Stomach (tissue), 9 donors: ENCODE measurements around the gene MAGI2. TPM values are rescaled to one million over a fixed set of nuclear protein-coding genes. Genes with fewer than 3 reads are reported as not detected.

ENCODE experiments used
- DNase-seq, 2 donors: peaks; one replicate each; pipeline versions ENCODE4 v3.0.0 to v3.0.0-alpha.2; 2013 to 2019
- H3K27ac ChIP-seq, 5 donors: fragments of 200-600 bp in 4 of 5; sonication (generic) in 4 of 5; one replicate each; pipeline ENCODE4 v1.5.1; 2013 to 2019; ENCODE audit warnings: mild to moderate bottlenecking in 1 of 5, moderate library complexity in 1 of 5
- H3K27me3 ChIP-seq, 3 donors: fragments of 200-600 bp; sonication (generic); one replicate each; pipeline ENCODE4 v1.5.1; 2017 to 2019; ENCODE audit warnings: mixed run types in 1 of 3
- H3K36me3 ChIP-seq, 4 donors: fragments of 200-600 bp; sonication (generic); 1 replicate in 3 of 4; 2 replicates in 1 of 4; pipeline ENCODE4 v1.5.1; 2016 to 2019
- H3K4me1 ChIP-seq, 4 donors: fragments of 200-600 bp; sonication (generic); one replicate each; pipeline ENCODE4 v1.5.1; 2016 to 2019
- H3K4me3 ChIP-seq, 4 donors: fragments of 200-600 bp; sonication (generic) in 3 of 4; one replicate each; pipeline ENCODE4 v1.5.1; 2016 to 2019; ENCODE audit warnings: mild to moderate bottlenecking in 1 of 4
- H3K9me3 ChIP-seq, 4 donors: fragments of 200-600 bp; sonication (generic); one replicate each; pipeline ENCODE4 v1.5.1; 2016 to 2019
- EP300 ChIP-seq: sonication (generic); formaldehyde crosslinking; IDR thresholded peaks from one replicate; pipeline ENCODE4 v1.6.1; 2017; ENCODE audit warnings: antibody characterized with exemption
- POLR2A ChIP-seq, 4 donors: fragments of 450-650 bp; IDR thresholded peaks; one replicate each; pipeline ENCODE4 v1.6.1; 2016; ENCODE audit warnings: antibody characterized with exemption in 4 of 4, control low read depth in 2 of 4, mild to moderate bottlenecking in 1 of 4, moderate library complexity in 1 of 4
- POLR2AphosphoS5 ChIP-seq, 3 donors: sonication (generic); formaldehyde crosslinking; IDR thresholded peaks; one replicate each; pipeline ENCODE4 v1.6.1; 2016; ENCODE audit warnings: antibody characterized with exemption in 3 of 3
- WGBS, 5 donors: extraction: QIAGEN DNeasy Blood & Tissue Kit in 3 of 5; methylation state at CpG; one replicate each; pipeline versions ENCODE4 v1.1.5 to v1.1.7; 2013 to 2018; 5-methylcytosine and 5-hydroxymethylcytosine counted together
- intact Hi-C: fragments of 100-400 bp; cut with DNase I; formaldehyde crosslinking; loops from one replicate; pipeline ENCODE4 v1.15.1; 2023; ENCODE audit warnings: low total_unique reads
- polyA plus RNA-seq, 3 donors: library from polyadenylated mRNA; stranded (reverse); fragments of 200-250 nt; gene quantifications; one replicate each; pipeline ENCODE4 v1.2.3, GENCODE V29; 2013
- total RNA-seq, 5 donors: library from RNA; depleted of rRNA; stranded (reverse); fragments of >200 nt; gene quantifications; one replicate each; pipeline versions ENCODE4 v1.1.0 to v1.2.3, GENCODE V29; 2014 to 2016
- TF ChIP-seq, protein P1 (sequence below), 7 experiments: fragments of 450-650 bp in 4 of 7; fragments of 200-600 bp in 3 of 7; sonication (generic) in 3 of 7; IDR thresholded peaks; one replicate each; pipeline ENCODE4 v1.5.1; 2016 to 2019; ENCODE audit warnings: antibody characterized with exemption in 7 of 7, control low read depth in 2 of 7, mild to moderate bottlenecking in 1 of 7
- donor health status: healthy with polysubstance abuse.
- donor health status: Bipolar disorder and iron deficiency.
- donor health status: healthy.

Gene MAGI2
- total and polyA plus RNA-seq, 8 donors, result 0.92 to 53.9 (median 5.8) TPM

DNA sequence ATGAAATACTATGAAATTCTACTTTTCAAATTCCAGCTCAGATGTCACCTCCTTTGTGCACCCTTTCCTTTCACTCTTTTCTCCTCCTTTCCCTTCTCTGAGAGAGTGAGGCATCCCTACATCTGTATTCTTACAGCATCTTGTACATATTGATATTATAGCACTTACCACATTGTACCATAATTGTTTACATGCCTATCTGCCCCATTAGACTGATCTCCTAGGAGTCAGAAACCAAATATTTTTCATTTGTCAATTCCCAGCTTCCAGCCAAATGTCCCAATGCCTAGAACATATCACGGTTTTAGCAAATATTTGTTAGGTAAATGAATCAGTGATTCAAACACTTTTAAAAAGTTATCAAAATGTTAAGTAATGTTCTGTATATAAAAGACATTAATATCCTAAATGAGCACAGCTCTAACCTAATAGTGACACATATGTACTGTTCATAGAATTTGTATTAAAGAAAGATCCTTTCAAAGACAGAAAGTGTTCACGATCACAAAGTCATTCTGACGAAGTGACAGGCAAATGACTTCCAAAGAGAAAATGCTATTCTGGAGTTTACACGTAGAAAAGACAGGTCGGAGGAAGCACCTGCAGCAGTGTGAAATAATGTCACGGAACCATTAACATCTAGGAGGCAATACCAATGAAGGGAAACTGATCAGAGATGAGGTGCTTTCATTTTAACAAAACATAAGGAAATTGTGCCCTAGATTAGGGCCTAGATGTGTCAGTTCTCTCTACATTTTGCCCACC lies 774.2 kb downstream of the MAGI2 start:
- intact Hi-C loops, result no loop called here
- Histone ChIP-seq H3K27me3 (no peaks in the 10 kb centered on the region), H3K27ac (no peak overlapping the region), H3K4me3 (no peak overlapping the region), H3K9me3 (no peaks in the 10 kb centered on the region), H3K36me3 (no peaks in the 10 kb centered on the region), H3K4me1 (no peaks in the 10 kb centered on the region)
- TF ChIP-seq POLR2A (IDR thresholded peaks at IDR 0.05), result no peak
- TF ChIP-seq, protein P1, sequence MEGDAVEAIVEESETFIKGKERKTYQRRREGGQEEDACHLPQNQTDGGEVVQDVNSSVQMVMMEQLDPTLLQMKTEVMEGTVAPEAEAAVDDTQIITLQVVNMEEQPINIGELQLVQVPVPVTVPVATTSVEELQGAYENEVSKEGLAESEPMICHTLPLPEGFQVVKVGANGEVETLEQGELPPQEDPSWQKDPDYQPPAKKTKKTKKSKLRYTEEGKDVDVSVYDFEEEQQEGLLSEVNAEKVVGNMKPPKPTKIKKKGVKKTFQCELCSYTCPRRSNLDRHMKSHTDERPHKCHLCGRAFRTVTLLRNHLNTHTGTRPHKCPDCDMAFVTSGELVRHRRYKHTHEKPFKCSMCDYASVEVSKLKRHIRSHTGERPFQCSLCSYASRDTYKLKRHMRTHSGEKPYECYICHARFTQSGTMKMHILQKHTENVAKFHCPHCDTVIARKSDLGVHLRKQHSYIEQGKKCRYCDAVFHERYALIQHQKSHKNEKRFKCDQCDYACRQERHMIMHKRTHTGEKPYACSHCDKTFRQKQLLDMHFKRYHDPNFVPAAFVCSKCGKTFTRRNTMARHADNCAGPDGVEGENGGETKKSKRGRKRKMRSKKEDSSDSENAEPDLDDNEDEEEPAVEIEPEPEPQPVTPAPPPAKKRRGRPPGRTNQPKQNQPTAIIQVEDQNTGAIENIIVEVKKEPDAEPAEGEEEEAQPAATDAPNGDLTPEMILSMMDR (IDR thresholded peaks at IDR 0.05), result no peak
- TF ChIP-seq EP300, result no peak
- no peak for TF ChIP-seq POLR2AphosphoS5 (IDR thresholded peaks at IDR 0.05)
- 56 to 78% (median 60%) methylated on average over 6 of the region's 6 CpGs for WGBS, 5 donors
- no peak for DNase-seq

DNA sequence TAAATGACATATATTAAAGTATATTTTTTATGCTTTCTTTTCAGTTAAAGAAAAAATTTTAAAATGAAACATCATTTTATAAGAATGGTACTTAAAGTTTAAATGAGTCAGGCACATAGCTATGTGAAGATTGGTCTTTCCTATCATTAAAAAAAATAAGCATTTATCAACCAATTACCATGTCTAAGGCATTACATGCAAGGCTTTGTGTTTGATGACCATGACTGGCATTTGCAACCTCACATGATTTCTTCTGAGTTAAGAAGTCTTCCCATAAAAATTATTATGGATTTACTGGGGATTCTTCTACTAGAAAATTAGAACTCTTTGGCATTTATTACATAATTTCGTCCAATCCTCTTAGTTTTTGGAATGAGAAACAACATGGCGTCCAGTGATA lies 776.1 kb downstream of the MAGI2 start:
- intact Hi-C loops, result no loop called here
- TF ChIP-seq, protein P1 (IDR thresholded peaks at IDR 0.05), result no peak
- H3K4me1 ChIP-seq, result no peaks in the 10 kb centered on the region
- H3K4me3 ChIP-seq, result no peak overlapping the region
- H3K27ac ChIP-seq, result no peak overlapping the region
- no peaks in the 10 kb centered on the region for H3K27me3 ChIP-seq
- no peaks in the 10 kb centered on the region for H3K36me3 ChIP-seq
- 80 to 91% (median 87%) methylated on average over 2 of the region's 2 CpGs for WGBS, 5 donors
- no peaks in the 10 kb centered on the region for H3K9me3 ChIP-seq
- DNase-seq, result no peak

- Histone ChIP-seq H3K4me1 (no peaks in the 10 kb centered on the region), H3K27ac (no peak overlapping the region), H3K9me3 (no peaks in the 10 kb centered on the region), H3K27me3 (no peaks in the 10 kb centered on the region), H3K36me3 (no peaks in the 10 kb centered on the region), H3K4me3 (no peak overlapping the region)
- 81 to 89% (median 88%) methylated on average over 3 of the region's 3 CpGs for WGBS, 5 donors
- TF ChIP-seq EP300, result no peak
- TF ChIP-seq, protein P1 (IDR thresholded peaks at IDR 0.05), result no peak
- no peak for TF ChIP-seq POLR2A (IDR thresholded peaks at IDR 0.05)
- no peak for TF ChIP-seq POLR2AphosphoS5 (IDR thresholded peaks at IDR 0.05)
- intact Hi-C loops, result no loop called here
- DNase-seq, result no peak
Observed at GRCh38 chr7:78675511-78675910, 778.0 kb downstream of the MAGI2 start.

DNA sequence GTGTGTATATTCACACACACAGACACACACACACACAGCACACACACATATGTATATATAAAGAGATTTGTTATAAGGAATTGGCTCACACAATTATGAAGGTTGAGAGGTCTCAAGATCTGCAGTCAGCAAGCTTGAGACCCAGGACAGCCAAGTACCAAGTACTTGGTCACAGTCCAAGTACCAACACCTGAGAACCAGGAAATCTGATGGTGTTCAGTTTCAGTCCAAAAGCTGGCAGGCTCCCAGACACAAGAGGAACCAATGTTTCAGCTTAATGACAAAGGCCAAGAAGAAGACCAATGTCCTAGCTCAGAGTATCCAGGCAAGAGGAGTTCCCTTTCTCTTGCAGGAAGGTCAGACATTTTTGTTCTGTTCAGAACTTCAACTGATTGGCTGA lies 780.2 kb downstream of the MAGI2 start:
- no peak overlapping the region for H3K27ac ChIP-seq
- DNase-seq, result peak in 1 of 2 donors; percentile 53
- H3K4me1 ChIP-seq, result no peaks in the 10 kb centered on the region
- no peaks in the 10 kb centered on the region for H3K27me3 ChIP-seq
- TF ChIP-seq, protein P1 (IDR thresholded peaks at IDR 0.05), result no peak
- TF ChIP-seq POLR2AphosphoS5 (IDR thresholded peaks at IDR 0.05) (no peak), POLR2A (IDR thresholded peaks at IDR 0.05) (no peak), EP300 (no peak)
- intact Hi-C loops, result no loop called here
- no peaks in the 10 kb centered on the region for H3K36me3 ChIP-seq
- no peak overlapping the region for H3K4me3 ChIP-seq
- H3K9me3 ChIP-seq, result no peaks in the 10 kb centered on the region
